SK-N-SH treated with all-trans-retinoic acid at 6 μM for 48 hours (cell line): ENCODE data around the gene NPFF.

Experiments
- ATAC-seq: fragments of 200-7000 bp; cut with Tn5 transposase; 3 replicates; pipeline ENCODE4 v1.9.1; 2020; ENCODE audit warnings: mild to moderate bottlenecking, moderate library complexity
- ARNTL ChIP-seq: fragments of 450-650 bp; formaldehyde crosslinking; IDR thresholded peaks from 2 replicates; pipeline ENCODE4 v1.5.0; 2020; ENCODE audit warnings: low read depth, mild to moderate bottlenecking, moderate library complexity, borderline replicate concordance
- BACH2 ChIP-seq: fragments of 250-450 bp; sonication (Bioruptor Pico); IDR thresholded peaks from 2 replicates; pipeline ENCODE4 v1.9.0; 2021; ENCODE audit warnings: mild to moderate bottlenecking, borderline replicate concordance
- CREB5 ChIP-seq: fragments of 250-450 bp; sonication (Bioruptor Pico); IDR thresholded peaks from 2 replicates; pipeline ENCODE4 v1.5.1; 2020; ENCODE audit warnings: low read depth, mild to moderate bottlenecking, moderate library complexity
- CSDC2 ChIP-seq: fragments of 250-450 bp; sonication (Bioruptor Pico); IDR thresholded peaks from 2 replicates; pipeline ENCODE4 v1.5.0; 2020; ENCODE audit warnings: mild to moderate bottlenecking, moderate library complexity
- ESRRG ChIP-seq: fragments of 250-450 bp; sonication (Bioruptor Pico); IDR thresholded peaks from 2 replicates; pipeline ENCODE4 v1.6.1; 2021; ENCODE audit warnings: mild to moderate bottlenecking
- GLIS3 ChIP-seq: fragments of 250-450 bp; sonication (Bioruptor Pico); IDR thresholded peaks from 2 replicates; pipeline ENCODE4 v1.5.0; 2020; ENCODE audit warnings: mild to moderate bottlenecking, moderate library complexity
- ISL1 ChIP-seq: fragments of 250-450 bp; sonication (Bioruptor Pico); IDR thresholded peaks from 2 replicates; pipeline ENCODE4 v2.1.2; 2022; ENCODE audit warnings: mild to moderate bottlenecking, moderate library complexity
- OSR1 ChIP-seq: fragments of 250-450 bp; sonication (Bioruptor Pico); IDR thresholded peaks from 2 replicates; pipeline ENCODE4 v1.8.0; 2022; ENCODE audit warnings: moderate library complexity, mild to moderate bottlenecking, inconsistent platforms
- PATZ1 ChIP-seq: fragments of 250-450 bp; sonication (Bioruptor Pico); IDR thresholded peaks from 2 replicates; pipeline ENCODE4 v1.8.0; 2020; ENCODE audit warnings: mild to moderate bottlenecking, moderate library complexity, borderline replicate concordance
- PPARA ChIP-seq: fragments of 250-450 bp; sonication (Bioruptor Pico); IDR thresholded peaks from 2 replicates; pipeline ENCODE4 v1.5.0; 2020; ENCODE audit warnings: mild to moderate bottlenecking, borderline replicate concordance
- SNAI2 ChIP-seq: fragments of 250-450 bp; sonication (Bioruptor Pico); IDR thresholded peaks from 2 replicates; pipeline ENCODE4 v1.5.0; 2020; ENCODE audit warnings: mild to moderate bottlenecking, moderate library complexity
- TCF4 ChIP-seq: fragments of 250-450 bp; sonication (Bioruptor Pico); IDR thresholded peaks from 2 replicates; pipeline ENCODE4 v1.8.0; 2021; ENCODE audit warnings: mild to moderate bottlenecking, moderate library complexity, borderline replicate concordance
- TOX ChIP-seq: fragments of 250-450 bp; sonication (Bioruptor Pico); IDR thresholded peaks from 2 replicates; pipeline ENCODE4 v1.8.0; 2021; ENCODE audit warnings: mild to moderate bottlenecking, moderate library complexity, borderline replicate concordance
- ZFP3 ChIP-seq: fragments of 250-450 bp; sonication (Bioruptor Pico); IDR thresholded peaks from 2 replicates; pipeline ENCODE4 v1.5.0; 2020; ENCODE audit warnings: mild to moderate bottlenecking, moderate library complexity
- ZFP30 ChIP-seq: fragments of 450-650 bp; formaldehyde crosslinking; IDR thresholded peaks from 2 replicates; pipeline ENCODE4 v1.5.0; 2022; ENCODE audit warnings: mild to moderate bottlenecking, moderate library complexity
- ZNF565 ChIP-seq: fragments of 450-650 bp; formaldehyde crosslinking; conservative IDR thresholded peaks from 2 replicates; pipeline ENCODE4 v1.5.0; 2020; ENCODE audit warnings: low read depth, mild to moderate bottlenecking, moderate library complexity
- ZNF70 ChIP-seq: fragments of 450-650 bp; formaldehyde crosslinking; IDR thresholded peaks from 2 replicates; pipeline ENCODE4 v1.5.0; 2020; ENCODE audit warnings: mild to moderate bottlenecking, moderate library complexity
- ZNF8 ChIP-seq: fragments of 450-650 bp; formaldehyde crosslinking; IDR thresholded peaks from 2 replicates; pipeline ENCODE4 v1.5.0; 2020; ENCODE audit warnings: mild to moderate bottlenecking, moderate library complexity
- TF ChIP-seq, protein P1 (sequence below): fragments of 250-450 bp; sonication (Bioruptor Pico); IDR thresholded peaks from 2 replicates; pipeline ENCODE4 v1.5.0; 2020; ENCODE audit warnings: mild to moderate bottlenecking, moderate library complexity
- TF ChIP-seq, protein P2 (sequence below): fragments of 250-450 bp; sonication (Bioruptor Pico); IDR thresholded peaks from 2 replicates; pipeline ENCODE4 v1.5.1; 2021; ENCODE audit warnings: mild to moderate bottlenecking, moderate library complexity
- TF ChIP-seq, protein P3 (sequence below): fragments of 250-450 bp; sonication (Bioruptor Pico); IDR thresholded peaks from 2 replicates; pipeline ENCODE4 v1.8.0; 2021; ENCODE audit warnings: low read depth, mild to moderate bottlenecking, moderate library complexity, borderline replicate concordance

The NPFF gene

GRCh38 chr12:53505555-53506449, 1.5 kb downstream of the NPFF start (continued):
- TF ChIP-seq, protein P1, sequence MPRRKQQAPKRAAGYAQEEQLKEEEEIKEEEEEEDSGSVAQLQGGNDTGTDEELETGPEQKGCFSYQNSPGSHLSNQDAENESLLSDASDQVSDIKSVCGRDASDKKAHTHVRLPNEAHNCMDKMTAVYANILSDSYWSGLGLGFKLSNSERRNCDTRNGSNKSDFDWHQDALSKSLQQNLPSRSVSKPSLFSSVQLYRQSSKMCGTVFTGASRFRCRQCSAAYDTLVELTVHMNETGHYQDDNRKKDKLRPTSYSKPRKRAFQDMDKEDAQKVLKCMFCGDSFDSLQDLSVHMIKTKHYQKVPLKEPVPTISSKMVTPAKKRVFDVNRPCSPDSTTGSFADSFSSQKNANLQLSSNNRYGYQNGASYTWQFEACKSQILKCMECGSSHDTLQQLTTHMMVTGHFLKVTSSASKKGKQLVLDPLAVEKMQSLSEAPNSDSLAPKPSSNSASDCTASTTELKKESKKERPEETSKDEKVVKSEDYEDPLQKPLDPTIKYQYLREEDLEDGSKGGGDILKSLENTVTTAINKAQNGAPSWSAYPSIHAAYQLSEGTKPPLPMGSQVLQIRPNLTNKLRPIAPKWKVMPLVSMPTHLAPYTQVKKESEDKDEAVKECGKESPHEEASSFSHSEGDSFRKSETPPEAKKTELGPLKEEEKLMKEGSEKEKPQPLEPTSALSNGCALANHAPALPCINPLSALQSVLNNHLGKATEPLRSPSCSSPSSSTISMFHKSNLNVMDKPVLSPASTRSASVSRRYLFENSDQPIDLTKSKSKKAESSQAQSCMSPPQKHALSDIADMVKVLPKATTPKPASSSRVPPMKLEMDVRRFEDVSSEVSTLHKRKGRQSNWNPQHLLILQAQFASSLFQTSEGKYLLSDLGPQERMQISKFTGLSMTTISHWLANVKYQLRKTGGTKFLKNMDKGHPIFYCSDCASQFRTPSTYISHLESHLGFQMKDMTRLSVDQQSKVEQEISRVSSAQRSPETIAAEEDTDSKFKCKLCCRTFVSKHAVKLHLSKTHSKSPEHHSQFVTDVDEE (CRISPR knock-in tag), result no peak
- TF ChIP-seq, protein P2, sequence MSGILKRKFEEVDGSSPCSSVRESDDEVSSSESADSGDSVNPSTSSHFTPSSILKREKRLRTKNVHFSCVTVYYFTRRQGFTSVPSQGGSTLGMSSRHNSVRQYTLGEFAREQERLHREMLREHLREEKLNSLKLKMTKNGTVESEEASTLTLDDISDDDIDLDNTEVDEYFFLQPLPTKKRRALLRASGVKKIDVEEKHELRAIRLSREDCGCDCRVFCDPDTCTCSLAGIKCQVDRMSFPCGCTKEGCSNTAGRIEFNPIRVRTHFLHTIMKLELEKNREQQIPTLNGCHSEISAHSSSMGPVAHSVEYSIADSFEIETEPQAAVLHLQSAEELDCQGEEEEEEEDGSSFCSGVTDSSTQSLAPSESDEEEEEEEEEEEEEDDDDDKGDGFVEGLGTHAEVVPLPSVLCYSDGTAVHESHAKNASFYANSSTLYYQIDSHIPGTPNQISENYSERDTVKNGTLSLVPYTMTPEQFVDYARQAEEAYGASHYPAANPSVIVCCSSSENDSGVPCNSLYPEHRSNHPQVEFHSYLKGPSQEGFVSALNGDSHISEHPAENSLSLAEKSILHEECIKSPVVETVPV (CRISPR knock-in tag), result no peak
- TF ChIP-seq BACH2 (CRISPR knock-in tag) (no peak), GLIS3 (CRISPR knock-in tag) (no peak), ESRRG (CRISPR knock-in tag) (no peak), PPARA (no peak)

DNA sequence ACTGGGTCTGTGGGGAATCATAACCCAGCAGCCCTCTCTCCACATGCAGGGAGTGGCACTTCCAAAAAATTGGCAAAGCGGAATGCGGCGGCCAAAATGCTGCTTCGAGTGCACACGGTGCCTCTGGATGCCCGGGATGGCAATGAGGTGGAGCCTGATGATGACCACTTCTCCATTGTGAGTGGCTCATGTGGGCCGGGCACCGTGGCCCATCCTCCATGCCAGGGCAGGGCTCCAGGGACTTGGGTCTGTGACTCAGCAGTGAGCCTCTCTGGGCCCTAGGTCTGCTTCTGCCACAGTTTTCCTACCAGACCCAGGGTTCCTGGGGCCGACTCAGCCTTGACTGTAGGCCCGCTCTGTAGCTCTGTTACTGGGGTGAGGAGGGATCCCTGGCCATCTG, 2.2 kb downstream of the NPFF start:
- TF ChIP-seq ISL1 (CRISPR knock-in tag) (no peak), SNAI2 (no peak), ZFP30 (CRISPR knock-in tag) (no peak)
- ATAC-seq, result no peak

DNA sequence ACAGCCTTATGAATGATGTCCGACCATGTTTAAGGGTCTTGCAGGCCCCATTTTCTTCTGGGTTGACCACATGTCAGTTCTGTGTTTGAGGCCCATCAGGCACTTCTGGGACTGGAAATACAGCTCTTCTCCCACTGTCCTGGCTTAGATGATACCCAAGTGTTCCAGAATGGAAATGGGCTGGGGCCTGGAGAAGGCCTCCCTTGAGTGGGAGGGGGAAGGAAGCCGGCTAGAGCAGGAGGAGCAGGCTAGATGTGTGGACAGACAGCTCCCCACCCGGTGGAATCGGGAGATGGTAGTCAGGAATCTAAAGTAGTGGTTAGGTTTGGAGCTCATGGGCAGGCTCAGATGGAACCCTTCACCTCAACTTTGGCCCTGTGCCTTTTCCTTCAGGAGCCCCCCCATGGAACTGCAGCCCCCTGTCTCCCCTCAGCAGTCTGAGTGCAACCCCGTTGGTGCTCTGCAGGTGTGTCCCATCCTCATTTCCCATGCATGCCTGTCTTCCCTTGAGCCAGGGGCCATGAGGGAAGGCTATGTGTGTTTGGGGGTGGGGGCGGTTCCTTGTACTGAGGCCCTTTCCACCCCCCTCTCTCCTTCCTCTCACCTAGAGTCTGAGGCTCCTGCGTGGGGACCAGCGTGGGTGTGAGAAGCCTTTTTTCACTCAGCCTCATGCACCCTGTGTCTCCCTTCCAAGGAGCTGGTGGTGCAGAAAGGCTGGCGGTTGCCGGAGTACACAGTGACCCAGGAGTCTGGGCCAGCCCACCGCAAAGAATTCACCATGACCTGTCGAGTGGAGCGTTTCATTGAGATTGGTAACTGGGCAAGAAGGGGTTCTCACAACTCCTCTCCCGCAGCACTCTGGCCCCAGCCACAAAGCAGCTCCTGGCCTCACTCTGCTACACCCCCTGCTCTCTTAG, 3.0 kb downstream of the NPFF start:
- no peak for ATAC-seq
- TF ChIP-seq ZNF70 (no peak), OSR1 (CRISPR knock-in tag) (no peak), CREB5 (CRISPR knock-in tag) (no peak), SNAI2 (no peak), ZNF565 (CRISPR knock-in tag) (no peak), TOX (CRISPR knock-in tag) (no peak), ISL1 (CRISPR knock-in tag) (no peak), ARNTL (no peak), ESRRG (CRISPR knock-in tag) (no peak), ZNF8 (CRISPR knock-in tag) (no peak), TCF4 (CRISPR knock-in tag) (no peak), GLIS3 (CRISPR knock-in tag) (no peak), ZFP30 (CRISPR knock-in tag) (no peak), BACH2 (CRISPR knock-in tag) (no peak), ZFP3 (CRISPR knock-in tag) (no peak), CSDC2 (CRISPR knock-in tag) (no peak), PPARA (no peak), PATZ1 (CRISPR knock-in tag) (no peak)
- TF ChIP-seq, protein P2 (CRISPR knock-in tag), result no peak
- TF ChIP-seq, protein P3, sequence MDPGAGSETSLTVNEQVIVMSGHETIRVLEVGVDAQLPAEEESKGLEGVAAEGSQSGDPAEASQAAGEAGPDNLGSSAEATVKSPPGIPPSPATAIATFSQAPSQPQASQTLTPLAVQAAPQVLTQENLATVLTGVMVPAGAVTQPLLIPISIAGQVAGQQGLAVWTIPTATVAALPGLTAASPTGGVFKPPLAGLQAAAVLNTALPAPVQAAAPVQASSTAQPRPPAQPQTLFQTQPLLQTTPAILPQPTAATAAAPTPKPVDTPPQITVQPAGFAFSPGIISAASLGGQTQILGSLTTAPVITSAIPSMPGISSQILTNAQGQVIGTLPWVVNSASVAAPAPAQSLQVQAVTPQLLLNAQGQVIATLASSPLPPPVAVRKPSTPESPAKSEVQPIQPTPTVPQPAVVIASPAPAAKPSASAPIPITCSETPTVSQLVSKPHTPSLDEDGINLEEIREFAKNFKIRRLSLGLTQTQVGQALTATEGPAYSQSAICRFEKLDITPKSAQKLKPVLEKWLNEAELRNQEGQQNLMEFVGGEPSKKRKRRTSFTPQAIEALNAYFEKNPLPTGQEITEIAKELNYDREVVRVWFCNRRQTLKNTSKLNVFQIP (CRISPR knock-in tag), result no peak
